ENCODE data around the gene PLCB4. TPM values are rescaled to one million over a fixed set of nuclear protein-coding genes. Genes with fewer than 3 reads are reported as not detected.
A peak's percentile ranks its signal among the peaks of the same experiment; 100 is the strongest.

Gene PLCB4
- total RNA-seq, 1 donor from 2014 or later = 21.2 TPM

DNA sequence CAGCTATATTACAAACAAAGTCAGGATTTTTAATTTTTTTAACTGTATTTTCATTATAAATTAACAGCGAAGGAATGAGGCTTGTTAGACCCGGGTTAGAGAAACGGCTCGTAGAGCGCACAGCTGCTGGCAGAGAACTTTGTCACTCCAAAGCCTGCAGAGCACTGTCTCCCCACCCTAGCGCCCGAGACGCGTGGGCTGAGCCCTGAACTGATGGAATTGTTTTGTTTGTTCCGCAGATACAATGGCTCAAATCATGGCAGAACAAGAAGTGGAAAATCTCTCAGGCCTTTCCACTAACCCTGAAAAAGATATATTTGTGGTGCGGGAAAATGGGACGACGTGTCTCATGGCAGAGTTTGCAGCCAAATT is 446.3 kb downstream of the PLCB4 start:
- Mint-ChIP-seq H3K4me1 (ENCODE audit: unreplicated experiment) (peaks cover 12% of the 10 kb centered on the region), H3K4me3 (peak overlapping the region; percentile 85), H3K27me3 (peaks cover 92% of the 10 kb centered on the region)

DNA sequence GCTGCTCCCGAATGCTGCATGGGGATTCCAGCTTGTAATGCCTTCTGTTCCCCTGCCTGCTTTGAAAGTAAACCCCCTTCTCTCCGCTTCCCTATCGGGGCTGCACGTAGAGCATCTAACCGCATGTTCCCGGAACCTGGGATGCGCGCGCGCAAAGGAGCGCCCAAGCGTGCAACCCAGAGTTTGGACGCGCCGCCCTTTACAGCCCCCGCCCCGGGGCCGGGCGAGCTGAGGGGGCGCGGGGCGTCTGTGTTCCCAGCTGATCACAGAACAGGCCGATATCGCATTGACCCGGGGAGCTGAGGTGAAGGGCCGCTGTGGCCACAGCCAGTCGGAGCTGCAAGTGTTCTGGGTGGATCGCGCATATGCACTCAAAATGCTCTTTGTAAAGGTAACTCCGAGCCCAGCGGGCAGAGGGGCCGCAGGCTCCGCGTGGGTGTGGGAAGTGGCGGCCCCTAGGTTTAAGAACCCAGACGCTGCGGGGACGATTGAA is 446.9 kb downstream of the PLCB4 start:
- peak overlapping the region; percentile 85 for H3K4me3 Mint-ChIP-seq
- no peaks in the 10 kb centered on the region for H3K36me3 Mint-ChIP-seq
- peaks cover 88% of the 10 kb centered on the region for H3K27me3 Mint-ChIP-seq
- no peak for DNase-seq (ENCODE audit: extremely low spot score, unreplicated experiment)
- H3K9me3 Mint-ChIP-seq = no peaks in the 10 kb centered on the region
- TF ChIP-seq, protein P1, sequence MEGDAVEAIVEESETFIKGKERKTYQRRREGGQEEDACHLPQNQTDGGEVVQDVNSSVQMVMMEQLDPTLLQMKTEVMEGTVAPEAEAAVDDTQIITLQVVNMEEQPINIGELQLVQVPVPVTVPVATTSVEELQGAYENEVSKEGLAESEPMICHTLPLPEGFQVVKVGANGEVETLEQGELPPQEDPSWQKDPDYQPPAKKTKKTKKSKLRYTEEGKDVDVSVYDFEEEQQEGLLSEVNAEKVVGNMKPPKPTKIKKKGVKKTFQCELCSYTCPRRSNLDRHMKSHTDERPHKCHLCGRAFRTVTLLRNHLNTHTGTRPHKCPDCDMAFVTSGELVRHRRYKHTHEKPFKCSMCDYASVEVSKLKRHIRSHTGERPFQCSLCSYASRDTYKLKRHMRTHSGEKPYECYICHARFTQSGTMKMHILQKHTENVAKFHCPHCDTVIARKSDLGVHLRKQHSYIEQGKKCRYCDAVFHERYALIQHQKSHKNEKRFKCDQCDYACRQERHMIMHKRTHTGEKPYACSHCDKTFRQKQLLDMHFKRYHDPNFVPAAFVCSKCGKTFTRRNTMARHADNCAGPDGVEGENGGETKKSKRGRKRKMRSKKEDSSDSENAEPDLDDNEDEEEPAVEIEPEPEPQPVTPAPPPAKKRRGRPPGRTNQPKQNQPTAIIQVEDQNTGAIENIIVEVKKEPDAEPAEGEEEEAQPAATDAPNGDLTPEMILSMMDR (conservative IDR thresholded peaks at IDR 0.05) = no peak
- peaks cover 12% of the 10 kb centered on the region for H3K4me1 Mint-ChIP-seq (ENCODE audit: unreplicated experiment)
- no peak overlapping the region for H3K27ac Mint-ChIP-seq

More for the DNA sequence above, 446.3 kb downstream of the PLCB4 start:
- Mint-ChIP-seq H3K36me3 (no peaks in the 10 kb centered on the region), H3K27ac (no peak overlapping the region), H3K9me3 (no peaks in the 10 kb centered on the region)
- no peak for DNase-seq (ENCODE audit: extremely low spot score, unreplicated experiment)
- TF ChIP-seq, protein P1 (conservative IDR thresholded peaks at IDR 0.05) = no peak

DNA sequence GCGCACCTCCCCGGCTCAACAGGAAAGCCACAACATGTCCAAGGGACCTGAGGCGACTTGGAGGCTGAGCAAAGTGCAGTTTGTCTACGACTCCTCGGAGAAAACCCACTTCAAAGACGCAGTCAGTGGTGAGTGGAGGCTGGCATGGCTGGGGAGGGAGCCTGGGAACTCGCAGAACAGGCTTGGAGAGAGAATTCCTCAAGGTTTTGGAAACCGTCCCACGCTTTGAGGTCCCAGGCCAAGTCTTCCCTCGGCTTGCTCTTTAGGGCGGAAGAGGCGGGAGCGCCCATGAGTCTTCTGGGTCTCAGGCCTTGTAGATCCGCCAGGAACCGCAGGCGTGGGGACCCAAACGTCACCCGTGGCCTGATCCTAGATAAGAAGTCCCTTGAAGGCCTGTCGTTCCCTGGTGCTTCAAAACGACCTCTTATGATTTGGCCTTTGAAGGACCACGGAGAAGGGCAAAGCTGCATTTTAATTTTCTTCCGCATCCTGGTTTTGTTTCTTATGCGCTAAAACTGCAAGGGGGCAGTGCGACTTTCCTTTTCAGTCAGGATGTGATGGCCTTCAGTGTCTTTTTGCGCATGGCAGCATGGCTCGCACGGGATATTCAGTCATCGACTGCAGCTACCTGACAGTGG is 447.5 kb downstream of the PLCB4 start:
- Mint-ChIP-seq H3K4me3 (peak overlapping the region; percentile 85), H3K9me3 (no peaks in the 10 kb centered on the region), H3K4me1 (ENCODE audit: unreplicated experiment) (peaks cover 12% of the 10 kb centered on the region), H3K36me3 (no peaks in the 10 kb centered on the region), H3K27me3 (peaks cover 87% of the 10 kb centered on the region), H3K27ac (no peak overlapping the region)
- TF ChIP-seq, protein P1 (conservative IDR thresholded peaks at IDR 0.05) = no peak
- no peak for DNase-seq (ENCODE audit: extremely low spot score, unreplicated experiment)

DNA sequence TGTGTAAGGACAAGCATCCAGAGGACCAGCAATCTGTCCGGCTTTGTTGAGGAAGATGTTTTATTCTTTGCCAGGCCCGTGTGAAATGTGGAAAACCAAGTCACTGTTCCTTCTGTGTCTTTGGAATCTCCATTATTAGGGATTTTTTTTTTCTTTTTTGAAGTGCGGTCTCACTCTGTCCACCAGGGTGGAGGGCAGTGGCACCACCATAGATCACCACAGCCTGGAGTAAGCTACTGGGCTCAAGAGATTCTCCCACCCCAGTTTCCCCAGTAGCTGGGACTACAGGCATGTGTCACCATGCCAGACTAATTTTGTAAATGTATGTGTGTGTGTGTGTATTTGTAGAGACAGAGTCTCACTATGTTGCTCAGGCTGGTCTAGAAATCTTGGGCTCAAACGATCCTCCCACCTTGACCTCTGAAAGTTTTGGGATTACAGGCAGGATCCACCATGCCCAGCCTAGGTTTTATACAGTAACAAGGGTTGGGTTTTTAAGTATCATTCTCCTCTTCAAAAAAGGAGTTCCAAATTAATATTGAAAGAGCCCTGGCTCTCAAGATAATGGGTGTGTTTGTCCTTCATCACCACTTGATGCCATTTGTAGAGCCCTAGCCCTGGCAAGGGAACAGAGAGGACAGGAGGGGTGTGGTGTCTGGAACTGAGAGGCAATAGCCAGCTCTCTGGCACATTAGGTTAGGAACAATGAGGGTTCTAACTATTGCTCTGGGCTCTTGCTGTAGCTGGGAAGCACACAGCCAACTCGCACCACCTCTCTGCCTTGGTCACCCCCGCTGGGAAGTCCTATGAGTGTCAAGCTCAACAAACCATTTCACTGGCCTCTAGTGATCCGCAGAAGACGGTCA is 448.6 kb downstream of the PLCB4 start:
- H3K27ac Mint-ChIP-seq = no peak overlapping the region
- TF ChIP-seq, protein P1 (conservative IDR thresholded peaks at IDR 0.05) = peak; percentile 50
- no peaks in the 10 kb centered on the region for H3K36me3 Mint-ChIP-seq
- H3K9me3 Mint-ChIP-seq = no peaks in the 10 kb centered on the region
- peaks cover 12% of the 10 kb centered on the region for H3K4me1 Mint-ChIP-seq (ENCODE audit: unreplicated experiment)
- DNase-seq (ENCODE audit: extremely low spot score, unreplicated experiment) = no peak
- peaks cover 75% of the 10 kb centered on the region for H3K27me3 Mint-ChIP-seq
- no peak overlapping the region for H3K4me3 Mint-ChIP-seq

DNA sequence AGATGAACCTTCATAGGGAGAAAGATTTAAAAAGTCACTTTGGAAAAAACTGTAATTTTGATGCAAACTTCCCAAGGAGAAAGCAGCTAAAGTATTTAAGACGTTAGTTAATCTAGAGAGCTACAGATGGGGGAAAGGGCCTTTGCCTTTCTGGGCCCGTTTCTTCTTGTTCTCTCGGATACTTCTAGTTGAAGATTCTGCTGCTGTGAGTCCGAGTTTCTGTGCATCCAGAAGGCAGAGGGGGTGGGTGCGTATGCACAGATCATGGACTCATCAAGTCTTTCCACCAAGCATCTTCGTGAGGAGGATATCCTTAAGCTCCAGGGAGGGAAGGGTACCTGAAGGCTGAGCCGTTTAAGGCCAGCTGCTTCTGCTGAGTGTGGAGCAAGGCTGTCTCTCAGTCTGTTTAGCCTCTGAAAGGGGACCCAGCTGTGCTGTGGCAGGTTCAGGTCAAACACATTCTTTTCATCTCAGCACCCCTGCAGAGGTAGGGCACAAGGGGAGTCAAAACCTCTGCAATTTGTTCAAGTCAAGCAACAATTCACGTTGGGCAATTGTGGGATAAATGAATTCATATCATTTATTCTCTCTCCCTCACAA is 449.8 kb downstream of the PLCB4 start:
- Mint-ChIP-seq H3K4me3 (no peak overlapping the region), H3K27ac (no peak overlapping the region), H3K36me3 (no peaks in the 10 kb centered on the region), H3K9me3 (no peaks in the 10 kb centered on the region), H3K4me1 (ENCODE audit: unreplicated experiment) (peaks cover 12% of the 10 kb centered on the region), H3K27me3 (peaks cover 64% of the 10 kb centered on the region)
- DNase-seq (ENCODE audit: extremely low spot score, unreplicated experiment) = no peak
- TF ChIP-seq, protein P1 (conservative IDR thresholded peaks at IDR 0.05) = no peak

Data from type B pancreatic cell (in vitro differentiated cells).